HepG2 (cell line): Measurements from ENCODE around the gene APOC1. TPM values are rescaled to one million over a fixed set of nuclear protein-coding genes. Genes with fewer than 3 reads are reported as not detected.
A peak's percentile ranks its signal among the peaks of the same experiment; 100 is the strongest.

Source experiments
- CREB1 ChIP-seq, 2 experiments: fragments of 450-650 bp in 1 of 2; IDR thresholded peaks; 2 replicates each; pipeline ENCODE4 v1.6.1; 2016 to 2017; ENCODE audit warnings: control low read depth in 1 of 2, mild to moderate bottlenecking in 1 of 2, missing compliant biosample characterization in 1 of 2, missing genetic modification characterization in 1 of 2
- GPN1 ChIP-seq: sonication (generic); formaldehyde crosslinking; IDR thresholded peaks from 2 replicates; pipeline ENCODE4 v1.5.1; 2020; ENCODE audit warnings: missing genetic modification reagents, borderline replicate concordance
- HOMEZ ChIP-seq: IDR thresholded peaks from 2 replicates; pipeline ENCODE4 v1.6.1; 2016; ENCODE audit warnings: low read depth
- ISL2 ChIP-seq: sonication (generic); formaldehyde crosslinking; IDR thresholded peaks from 2 replicates; pipeline ENCODE4 v1.5.0; 2020; ENCODE audit warnings: missing genetic modification reagents
- NFIB ChIP-seq: sonication (generic); formaldehyde crosslinking; IDR thresholded peaks from 2 replicates; pipeline ENCODE4 v1.9.0; 2021; ENCODE audit warnings: missing genetic modification reagents, mild to moderate bottlenecking, borderline replicate concordance
- SKI ChIP-seq: fragments of 450-650 bp; IDR thresholded peaks from one replicate; pipeline ENCODE4 v1.6.1; 2018; ENCODE audit warnings: mild to moderate bottlenecking; ENCODE audit not compliant: partially characterized antibody
- STAG1 ChIP-seq: sonication (generic); formaldehyde crosslinking; IDR thresholded peaks from 2 replicates; pipeline ENCODE4 v1.4.0; 2020; ENCODE audit warnings: missing genetic modification reagents
- TRAFD1 ChIP-seq: sonication (generic); formaldehyde crosslinking; IDR thresholded peaks from 2 replicates; pipeline ENCODE4 v1.5.1; 2020; ENCODE audit warnings: missing genetic modification reagents, mild to moderate bottlenecking, borderline replicate concordance
- U2AF2 ChIP-seq: fragments of 200-400 bp; formaldehyde crosslinking; IDR thresholded peaks from 2 replicates; pipeline ENCODE4 v1.6.1; 2017; ENCODE audit warnings: low read depth, mild to moderate bottlenecking, low read length
- ZBTB33 ChIP-seq: sonication (generic); formaldehyde crosslinking; IDR thresholded peaks from 2 replicates; pipeline ENCODE4 v1.4.0; 2020; ENCODE audit warnings: missing genetic modification reagents
- ZMYM3 ChIP-seq: sonication (generic); formaldehyde crosslinking; IDR thresholded peaks from 2 replicates; pipeline ENCODE4 v1.5.1; 2020; ENCODE audit warnings: mild to moderate bottlenecking, missing genetic modification reagents
- ZNF407 ChIP-seq: sonication (generic); formaldehyde crosslinking; IDR thresholded peaks from one replicate; pipeline ENCODE4 v1.5.1; 2020; ENCODE audit warnings: mild to moderate bottlenecking, missing genetic modification reagents; ENCODE audit errors: not compliant biosample characterization
- ZNF747 ChIP-seq: sonication (generic); formaldehyde crosslinking; IDR thresholded peaks from 2 replicates; pipeline ENCODE4 v1.8.1; 2023; ENCODE audit warnings: missing genetic modification reagents, mild to moderate bottlenecking, borderline replicate concordance
- ZNF761 ChIP-seq: sonication (generic); formaldehyde crosslinking; conservative IDR thresholded peaks from 2 replicates; pipeline ENCODE4 v1.4.0; 2020; ENCODE audit warnings: mild to moderate bottlenecking, missing genetic modification reagents
- polyA plus RNA-seq, 8 experiments: library from polyadenylated mRNA; depleted of rRNA in 3 of 8; stranded (reverse) in 7 of 8; unstranded in 1 of 8; fragments of >200 nt; fragmentation: Illumina TruSeq in 4 of 8; extraction: Trizol in 4 of 8; gene quantifications; 2 replicates each; pipeline versions ENCODE4 v1.2.1 to v1.2.3, GENCODE V29; 2011 to 2016; ENCODE audit warnings: low read depth in 4 of 8, missing spikeins in 1 of 8, mixed read lengths in 1 of 8; ENCODE audit not compliant: insufficient read depth in 1 of 8
- total RNA-seq, 5 experiments: library from RNA; depleted of rRNA; stranded (reverse); fragments of >200 nt; fragmentation: Illumina TruSeq; extraction: Trizol; gene quantifications; 2 replicates each; pipeline ENCODE4 v1.2.3, GENCODE V29; 2016; ENCODE audit warnings: low read depth in 1 of 5

Gene APOC1
- total and polyA plus RNA-seq, 2 of the 13 experiments (the other 11 are each of a cell fraction or from before 2014, with no cell fraction given) = 600 to 1,235 TPM

GRCh38 chr19:44925114-44925891 is 10.9 kb downstream of the APOC1 start (continued):
- no peak for TF ChIP-seq ZNF407
- TF ChIP-seq STAG1 = peak; percentile 48
- peak; percentile 77 for TF ChIP-seq HOMEZ
- TF ChIP-seq ZNF747 (CRISPR knock-in tag) = peak; percentile 98
- TF ChIP-seq U2AF2 = no peak
- peak; percentile 47; the same call in 1 of the 2 replicates for TF ChIP-seq CREB1 (IDR thresholded peaks at IDR 0.05)
- TF ChIP-seq CREB1 (CRISPR knock-in tag; IDR thresholded peaks at IDR 0.05) = no peak; the same call in 1 of the 2 replicates
- no peak for TF ChIP-seq NFIB (CRISPR knock-in tag)
- TF ChIP-seq TRAFD1 (CRISPR knock-in tag) = no peak; the same call in 1 of the 2 replicates
- no peak for TF ChIP-seq GPN1 (CRISPR knock-in tag)
- peak; percentile 91 for TF ChIP-seq ISL2 (CRISPR knock-in tag)
- peak; percentile 95 for TF ChIP-seq ZMYM3 (CRISPR knock-in tag)
- TF ChIP-seq SKI = peak; percentile 99
- TF ChIP-seq ZBTB33 (CRISPR knock-in tag) = peak; percentile 82
- TF ChIP-seq ZNF761 (CRISPR knock-in tag) = peak; percentile 83
